Testis (tissue), 3 donors: ENCODE data around the gene AQP10. TPM values are rescaled to one million over a fixed set of nuclear protein-coding genes. Genes with fewer than 3 reads are reported as not detected.
"Not testable (repeated sequence)": the region's sequence is repeated elsewhere in the genome, so short reads cannot be mapped to it uniquely, and the experiment has no call there.

Experiments
- DNase-seq: peaks from one replicate; pipeline ENCODE4 v3.0.0-alpha.2; 2019
- H3K27ac ChIP-seq, 2 donors: fragments of 200-600 bp; sonication (generic); one replicate each; pipeline ENCODE4 v1.5.1; 2019
- H3K27me3 ChIP-seq: fragments of 200-600 bp; sonication (generic); one replicate; pipeline ENCODE4 v1.5.1; 2019
- H3K36me3 ChIP-seq: fragments of 200-600 bp; sonication (generic); one replicate; pipeline ENCODE4 v1.5.1; 2017; ENCODE audit warnings: low read depth; ENCODE audit errors: missing control alignments
- H3K4me1 ChIP-seq: fragments of 200-600 bp; sonication (generic); one replicate; pipeline ENCODE4 v1.5.1; 2019
- H3K4me3 ChIP-seq, 2 donors: fragments of 200-600 bp; sonication (generic); one replicate each; pipeline ENCODE4 v1.5.1; 2017 to 2019
- H3K9me3 ChIP-seq: fragments of 200-600 bp; sonication (generic); one replicate; pipeline ENCODE4 v1.5.1; 2017
- CTCF ChIP-seq, 3 experiments: fragments of 450-650 bp in 2 of 3; fragments of 200-600 bp in 1 of 3; sonication (generic) in 1 of 3; IDR thresholded peaks; one replicate each; pipeline ENCODE4 v1.5.1; 2016 to 2019; ENCODE audit warnings: antibody characterized with exemption in 3 of 3, mild to moderate bottlenecking in 2 of 3, moderate library complexity in 1 of 3
- POLR2A ChIP-seq: fragments of 450-650 bp; IDR thresholded peaks from one replicate; pipeline ENCODE4 v1.6.1; 2017; ENCODE audit warnings: antibody characterized with exemption, mild to moderate bottlenecking, moderate library complexity
- whole genome bisulfite sequencing, 2 donors: methylation state at CpG; one replicate each; pipeline ENCODE4 v1.1.5; 2018; 5-methylcytosine and 5-hydroxymethylcytosine counted together
- intact Hi-C: fragments of 100-400 bp; cut with DNase I; formaldehyde crosslinking; loops from one replicate; pipeline ENCODE4 v1.15.1; 2023; ENCODE audit warnings: low total_unique reads
- polyA plus RNA-seq: library from polyadenylated mRNA; stranded (reverse); fragments of 350-450 nt; fragmentation: Illumina TruSeq; extraction: RNeasy Lipid Tissue Mini Kit (QIAGEN cat#74804); gene quantifications from one replicate; pipeline ENCODE4 v1.2.3, GENCODE V29; 2014; ENCODE audit warnings: low read depth, low replicate concordance; ENCODE audit not compliant: insufficient read depth
- total RNA-seq, 2 donors: library from RNA; depleted of rRNA; stranded (reverse); fragments of >200 nt; gene quantifications; one replicate each; pipeline ENCODE4 v1.2.3, GENCODE V29; 2016

AQP10 gene
- total and polyA plus RNA-seq, 3 donors from 2014 or later: 0.41 to 2.2 (median 2.0) TPM

GRCh38 chr1:154304664-154305337 lies 16.1 kb upstream of the AQP10 start:
- intact Hi-C loops: no loop called here
- H3K9me3 ChIP-seq: no peaks in the 10 kb centered on the region
- TF ChIP-seq CTCF (IDR thresholded peaks at IDR 0.05) (no peak), POLR2A (no peak)
- H3K27ac ChIP-seq: no peak overlapping the region
- DNase-seq: no peak
- H3K4me3 ChIP-seq: no peak overlapping the region
- 78 to 91% methylated on average over 9 of the region's 9 CpGs for WGBS, 2 donors
- H3K36me3 ChIP-seq: no peaks in the 10 kb centered on the region
- H3K27me3 ChIP-seq: no peaks in the 10 kb centered on the region
- H3K4me1 ChIP-seq: no peaks in the 10 kb centered on the region

- Histone ChIP-seq H3K4me3 (no peak overlapping the region), H3K4me1 (no peaks in the 10 kb centered on the region), H3K27me3 (no peaks in the 10 kb centered on the region), H3K27ac (no peak overlapping the region), H3K9me3 (no peaks in the 10 kb centered on the region), H3K36me3 (no peaks in the 10 kb centered on the region)
- intact Hi-C loops: no loop called here
- WGBS, 2 donors: 74 to 89% methylated on average over 3 of the region's 3 CpGs
- TF ChIP-seq POLR2A (no peak), CTCF (IDR thresholded peaks at IDR 0.05) (no peak)
- DNase-seq: no peak
These were observed 14.7 kb upstream of the AQP10 start for GRCh38 chr1:154306151-154306550.

GRCh38 chr1:154307670-154308270 lies 13.1 kb upstream of the AQP10 start:
- H3K4me1 ChIP-seq, H3K4me3 ChIP-seq, H3K36me3 ChIP-seq, H3K27ac ChIP-seq, H3K9me3 ChIP-seq, DNase-seq, intact Hi-C loops, H3K27me3 ChIP-seq: not testable (repeated sequence)
- WGBS, 2 donors: 67 to 76% methylated on average over 4 of the region's 4 CpGs

- 88 to 91% methylated on average over 7 of the region's 7 CpGs for WGBS, 2 donors
- H3K4me3 ChIP-seq, H3K27ac ChIP-seq, H3K27me3 ChIP-seq, intact Hi-C loops, H3K36me3 ChIP-seq, H3K9me3 ChIP-seq, DNase-seq, H3K4me1 ChIP-seq: not testable (repeated sequence)
These were observed 11.8 kb upstream of the AQP10 start for GRCh38 chr1:154309136-154309535.

GRCh38 chr1:154312229-154313065 lies 8.4 kb upstream of the AQP10 start:
- H3K27ac ChIP-seq, H3K4me3 ChIP-seq, intact Hi-C loops, H3K4me1 ChIP-seq, H3K9me3 ChIP-seq, H3K27me3 ChIP-seq, H3K36me3 ChIP-seq, DNase-seq: not testable (repeated sequence)
- WGBS, 2 donors: 80 to 81% methylated on average over 9 to 13 of the region's 13 CpGs

- intact Hi-C loops: no loop called here
- Histone ChIP-seq H3K27me3 (no peaks in the 10 kb centered on the region), H3K27ac (no peak overlapping the region), H3K36me3 (no peaks in the 10 kb centered on the region), H3K4me1 (no peaks in the 10 kb centered on the region), H3K9me3 (no peaks in the 10 kb centered on the region), H3K4me3 (no peak overlapping the region)
- DNase-seq: no peak
- TF ChIP-seq CTCF (IDR thresholded peaks at IDR 0.05) (no peak), POLR2A (no peak)
- WGBS, 2 donors: 82 to 94% methylated on average over 10 of the region's 10 CpGs
These were observed 7.9 kb upstream of the AQP10 start for GRCh38 chr1:154313066-154313356.

- H3K27ac ChIP-seq, H3K9me3 ChIP-seq, H3K4me1 ChIP-seq, H3K27me3 ChIP-seq, H3K4me3 ChIP-seq, DNase-seq, intact Hi-C loops, H3K36me3 ChIP-seq: not testable (repeated sequence)
- WGBS, 2 donors: 78 to 87% methylated on average over 3 of the region's 3 CpGs
These were observed 6.7 kb upstream of the AQP10 start for GRCh38 chr1:154314226-154314625.
